Neutrophil (primary cell): ENCODE data around the gene WSCD1.

ENCODE experiments used
- H3K27ac ChIP-seq: fragments of 200-600 bp; sonication (generic); 2 replicates; pipeline ENCODE4 v1.5.1; 2016; ENCODE audit warnings: mild to moderate bottlenecking, moderate library complexity
- H3K27me3 ChIP-seq: fragments of 200-600 bp; sonication (generic); 2 replicates; pipeline ENCODE4 v1.6.0; 2016; ENCODE audit warnings: mild to moderate bottlenecking
- H3K36me3 ChIP-seq: fragments of 200-600 bp; sonication (generic); 2 replicates; pipeline ENCODE4 v1.5.1; 2017
- H3K4me1 ChIP-seq, 2 experiments: fragments of 200-600 bp in 1 of 2; sonication (generic) in 1 of 2; 1 replicate in 1 of 2; 2 replicates in 1 of 2; pipeline versions ENCODE4 v1.5.1 to v1.6.1; 2013 to 2016; ENCODE audit warnings: low read depth in 1 of 2, low read length in 1 of 2, mild to moderate bottlenecking in 1 of 2, moderate library complexity in 1 of 2; ENCODE audit not compliant: control insufficient read depth in 1 of 2, insufficient read depth in 1 of 2
- H3K4me3 ChIP-seq, 2 experiments: fragments of 200-600 bp in 1 of 2; sonication (generic) in 1 of 2; 1 replicate in 1 of 2; 2 replicates in 1 of 2; pipeline ENCODE4 v1.5.1; 2013 to 2016; ENCODE audit warnings: low read depth in 1 of 2, low read length in 1 of 2, mild to moderate bottlenecking in 1 of 2, moderate library complexity in 1 of 2
- H3K9me3 ChIP-seq: fragments of 200-600 bp; sonication (generic); 2 replicates; pipeline ENCODE4 v1.5.1; 2016
- CTCF ChIP-seq: fragments of 200-600 bp; sonication (generic); IDR thresholded peaks from 2 replicates; pipeline ENCODE4 v1.5.1; 2016; ENCODE audit warnings: antibody characterized with exemption

The WSCD1 gene

GRCh38 chr17:6072611-6073010 is 2.4 kb downstream of the WSCD1 start:
- Histone ChIP-seq H3K27ac (no peak overlapping the region), H3K27me3 (peaks cover 60% of the 10 kb centered on the region)
- no peak for TF ChIP-seq CTCF

GRCh38 chr17:6073620-6074019 is 3.4 kb downstream of the WSCD1 start:
- Histone ChIP-seq H3K9me3 (no peaks in the 10 kb centered on the region), H3K36me3 (no peaks in the 10 kb centered on the region), H3K4me3 (no peak overlapping the region), H3K27ac (no peak overlapping the region), H3K4me1 (no peaks in the 10 kb centered on the region), H3K27me3 (peaks cover 50% of the 10 kb centered on the region)
- TF ChIP-seq CTCF: no peak

More at GRCh38 chr17:6072611-6073010, 2.4 kb downstream of the WSCD1 start:
- Histone ChIP-seq H3K9me3 (no peaks in the 10 kb centered on the region), H3K36me3 (no peaks in the 10 kb centered on the region), H3K4me3 (no peak overlapping the region), H3K4me1 (no peaks in the 10 kb centered on the region)

- H3K36me3 ChIP-seq: no peaks in the 10 kb centered on the region
- no peaks in the 10 kb centered on the region for H3K4me1 ChIP-seq
- H3K9me3 ChIP-seq: no peaks in the 10 kb centered on the region
- no peak overlapping the region for H3K4me3 ChIP-seq
- peaks cover 36% of the 10 kb centered on the region for H3K27me3 ChIP-seq
- no peak for TF ChIP-seq CTCF
- H3K27ac ChIP-seq: no peak overlapping the region
These were observed 4.9 kb downstream of the WSCD1 start for GRCh38 chr17:6075050-6075449.

GRCh38 chr17:6075845-6076244 is 5.7 kb downstream of the WSCD1 start:
- TF ChIP-seq CTCF: no peak
- H3K9me3 ChIP-seq: no peaks in the 10 kb centered on the region
- H3K36me3 ChIP-seq: no peaks in the 10 kb centered on the region
- no peak overlapping the region for H3K4me3 ChIP-seq
- no peak overlapping the region for H3K27ac ChIP-seq
- peaks cover 30% of the 10 kb centered on the region for H3K27me3 ChIP-seq
- no peaks in the 10 kb centered on the region for H3K4me1 ChIP-seq

GRCh38 chr17:6077752-6078151 is 7.6 kb downstream of the WSCD1 start:
- Histone ChIP-seq H3K27ac (no peak overlapping the region), H3K9me3 (no peaks in the 10 kb centered on the region), H3K36me3 (no peaks in the 10 kb centered on the region), H3K4me3 (no peak overlapping the region), H3K27me3 (peaks cover 11% of the 10 kb centered on the region), H3K4me1 (no peaks in the 10 kb centered on the region)
- no peak for TF ChIP-seq CTCF

- no peaks in the 10 kb centered on the region for H3K4me1 ChIP-seq
- no peak for TF ChIP-seq CTCF
- H3K4me3 ChIP-seq: no peak overlapping the region
- peaks cover 4% of the 10 kb centered on the region for H3K27me3 ChIP-seq
- H3K27ac ChIP-seq: no peak overlapping the region
- H3K36me3 ChIP-seq: no peaks in the 10 kb centered on the region
- H3K9me3 ChIP-seq: no peaks in the 10 kb centered on the region
These were observed 8.3 kb downstream of the WSCD1 start for GRCh38 chr17:6078458-6078871.
